22Rv1 (cell line): ENCODE data around the gene CLASP1.

ENCODE experiments used
- CTCF ChIP-seq: fragments of 450-650 bp; IDR thresholded peaks from 2 replicates; pipeline ENCODE4 v1.5.1; 2017; ENCODE audit warnings: mild to moderate bottlenecking
- ZFX ChIP-seq: fragments of 450-650 bp; IDR thresholded peaks from 2 replicates; pipeline ENCODE4 v1.6.1; 2017; ENCODE audit warnings: antibody characterized with exemption, borderline replicate concordance

GRCh38 chr2:121478996-121479745 is 170.1 kb downstream of the CLASP1 start:
- TF ChIP-seq CTCF (no peak), ZFX (no peak)
